Esophagus squamous epithelium (tissue), 5 donors: ENCODE results near the gene SREBF1. TPM values are rescaled to one million over a fixed set of nuclear protein-coding genes. Genes with fewer than 3 reads are reported as not detected.

Experiments
- DNase-seq: peaks from one replicate; lab custom pipeline; 2025; lab: John Stamatoyannopoulos, UW
- H3K27ac ChIP-seq, 4 donors: fragments of 200-600 bp; sonication (generic); one replicate each; pipeline ENCODE4 v1.5.1; 2016 to 2019; ENCODE audit warnings: mild to moderate bottlenecking in 1 of 4
- H3K27me3 ChIP-seq, 4 donors: fragments of 200-600 bp; sonication (generic); 1 replicate in 3 of 4; 2 replicates in 1 of 4; pipeline versions ENCODE4 v1.5.1 to v1.6.0; 2017 to 2021; ENCODE audit warnings: antibody characterized with exemption in 1 of 4
- H3K36me3 ChIP-seq, 3 donors: fragments of 200-600 bp; sonication (generic); one replicate each; pipeline ENCODE4 v1.5.1; 2016 to 2019
- H3K4me1 ChIP-seq, 3 donors: fragments of 200-600 bp; sonication (generic); one replicate each; pipeline ENCODE4 v1.5.1; 2017 to 2019
- H3K4me3 ChIP-seq, 4 donors: fragments of 200-600 bp; sonication (generic); 1 replicate in 3 of 4; 2 replicates in 1 of 4; pipeline ENCODE4 v1.5.1; 2016 to 2019; ENCODE audit warnings: mild to moderate bottlenecking in 2 of 4, moderate library complexity in 1 of 4
- H3K9me3 ChIP-seq, 3 donors: fragments of 200-600 bp; sonication (generic); one replicate each; pipeline ENCODE4 v1.5.1; 2016 to 2019
- CTCF ChIP-seq, 6 experiments: fragments of 450-650 bp in 4 of 6; fragments of 200-600 bp in 2 of 6; sonication (generic) in 2 of 6; IDR thresholded peaks; one replicate each; pipeline ENCODE4 v1.5.1; 2016 to 2019; ENCODE audit warnings: antibody characterized with exemption in 6 of 6, mild to moderate bottlenecking in 4 of 6, moderate library complexity in 4 of 6
- POLR2A ChIP-seq, 4 donors: fragments of 450-650 bp; IDR thresholded peaks; one replicate each; pipeline ENCODE4 v1.6.1; 2017; ENCODE audit warnings: antibody characterized with exemption in 4 of 4, mild to moderate bottlenecking in 4 of 4, moderate library complexity in 3 of 4
- WGBS, 2 donors: methylation state at CpG; one replicate each; pipeline ENCODE4 v1.1.5; 2018; 5-methylcytosine and 5-hydroxymethylcytosine counted together
- intact Hi-C: fragments of 100-400 bp; cut with DNase I; formaldehyde crosslinking; loops from one replicate; pipeline ENCODE4 v1.15.0; 2022
- total RNA-seq, 4 donors: library from RNA; depleted of rRNA; stranded (reverse); fragments of >200 nt; gene quantifications; one replicate each; pipeline ENCODE4 v1.1.0, GENCODE V29; 2016
- donor health status: DM: yes; HTN: yes; CAD: no.

SREBF1 gene
- total RNA-seq, 4 donors from 2014 or later, result 55.0 to 137 (median 108) TPM

GRCh38 chr17:17807440-17807839 lies 29.3 kb downstream of the SREBF1 start:
- H3K27ac ChIP-seq, result peak overlapping the region in 2 of 4 donors; percentile 1 to 3
- no peak for DNase-seq
- no CpG with 5 or more reads among the region's 5 CpGs for WGBS, 2 donors
- no peaks in the 10 kb centered on the region for H3K9me3 ChIP-seq
- peaks cover 22 to 73% (median 43%) of the 10 kb centered on the region in 3 donors for H3K4me1 ChIP-seq
- no peak overlapping the region for H3K4me3 ChIP-seq
- no peaks in the 10 kb centered on the region for H3K27me3 ChIP-seq
- TF ChIP-seq CTCF (IDR thresholded peaks at IDR 0.05) (no peak), POLR2A (IDR thresholded peaks at IDR 0.05) (no peak)
- intact Hi-C loops, result no loop called here
- peaks cover 0 to 54% (median 11%) of the 10 kb centered on the region in 3 donors for H3K36me3 ChIP-seq

- no peak for DNase-seq
- intact Hi-C loops, result no loop called here
- H3K27ac ChIP-seq, result no peak overlapping the region
- no peaks in the 10 kb centered on the region for H3K27me3 ChIP-seq
- H3K36me3 ChIP-seq, result peaks cover 0 to 57% (median 11%) of the 10 kb centered on the region in 3 donors
- no peak overlapping the region for H3K4me3 ChIP-seq
- WGBS, 2 donors, result 92% methylated on average over 2 to 10 of the region's 17 CpGs
- TF ChIP-seq CTCF (IDR thresholded peaks at IDR 0.05) (no peak), POLR2A (IDR thresholded peaks at IDR 0.05) (no peak)
- no peaks in the 10 kb centered on the region for H3K9me3 ChIP-seq
- H3K4me1 ChIP-seq, result peaks cover 22 to 66% (median 36%) of the 10 kb centered on the region in 3 donors
These were observed 30.0 kb downstream of the SREBF1 start for GRCh38 chr17:17806611-17807274.

GRCh38 chr17:17806035-17806434 lies 30.8 kb downstream of the SREBF1 start:
- intact Hi-C loops, result no loop called here

GRCh38 chr17:17805575-17805974 lies 31.2 kb downstream of the SREBF1 start:
- H3K4me3 ChIP-seq, result no peak overlapping the region
- TF ChIP-seq CTCF (IDR thresholded peaks at IDR 0.05) (no peak), POLR2A (IDR thresholded peaks at IDR 0.05) (no peak)
- intact Hi-C loops, result no loop called here
- H3K9me3 ChIP-seq, result no peaks in the 10 kb centered on the region
- peaks cover 0 to 58% (median 11%) of the 10 kb centered on the region in 3 donors for H3K36me3 ChIP-seq
- H3K4me1 ChIP-seq, result peaks cover 18 to 54% (median 24%) of the 10 kb centered on the region in 3 donors
- H3K27ac ChIP-seq, result peak overlapping the region in 3 of 4 donors; percentile 2 to 33 (median 17)
- no peak for DNase-seq
- H3K27me3 ChIP-seq, result no peaks in the 10 kb centered on the region
- 42 to 43% methylated on average over 5 to 9 of the region's 9 CpGs for WGBS, 2 donors

More at GRCh38 chr17:17806035-17806434, 30.8 kb downstream of the SREBF1 start:
- peaks cover 0 to 58% (median 11%) of the 10 kb centered on the region in 3 donors for H3K36me3 ChIP-seq
- no peak for TF ChIP-seq POLR2A (IDR thresholded peaks at IDR 0.05)
- no peak for TF ChIP-seq CTCF (IDR thresholded peaks at IDR 0.05)
- H3K9me3 ChIP-seq, result no peaks in the 10 kb centered on the region
- no peak for DNase-seq
- 76 to 83% methylated on average over 3 to 4 of the region's 4 CpGs for WGBS, 2 donors
- peak overlapping the region in 2 of 4 donors; percentile 17 to 33 for H3K27ac ChIP-seq
- H3K27me3 ChIP-seq, result no peaks in the 10 kb centered on the region
- no peak overlapping the region for H3K4me3 ChIP-seq
- H3K4me1 ChIP-seq, result peaks cover 22 to 59% (median 29%) of the 10 kb centered on the region in 3 donors

- Histone ChIP-seq H3K4me3 (no peak overlapping the region), H3K36me3 (peaks cover 0 to 67% (median 11%) of the 10 kb centered on the region in 3 donors), H3K27ac (no peak overlapping the region), H3K27me3 (no peaks in the 10 kb centered on the region), H3K9me3 (no peaks in the 10 kb centered on the region), H3K4me1 (peaks cover 8 to 38% (median 9%) of the 10 kb centered on the region in 3 donors)
- TF ChIP-seq CTCF (IDR thresholded peaks at IDR 0.05) (no peak), POLR2A (IDR thresholded peaks at IDR 0.05) (no peak)
- DNase-seq, result no peak
- 81 to 86% methylated on average over 3 of the region's 3 CpGs for WGBS, 2 donors
- intact Hi-C loops, result no loop called here
These were observed 32.8 kb downstream of the SREBF1 start for GRCh38 chr17:17804007-17804406.
